Thyroid gland (tissue), 4 donors: Measurements from ENCODE around the gene JAKMIP3.

Experiments used
- CTCF ChIP-seq, 6 experiments: fragments of 200-600 bp in 3 of 6; fragments of 450-650 bp in 3 of 6; sonication (generic) in 3 of 6; IDR thresholded peaks; one replicate each; pipeline ENCODE4 v1.5.1; 2016 to 2019; ENCODE audit warnings: antibody characterized with exemption in 6 of 6, mild to moderate bottlenecking in 2 of 6, inconsistent platforms in 1 of 6, moderate library complexity in 1 of 6
- POLR2A ChIP-seq, 2 donors: fragments of 450-650 bp; IDR thresholded peaks; one replicate each; pipeline ENCODE4 v1.6.1; 2017; ENCODE audit warnings: antibody characterized with exemption in 2 of 2, mild to moderate bottlenecking in 2 of 2, moderate library complexity in 1 of 2

GRCh38 chr10:132047575-132048293, 18.0 kb upstream of the JAKMIP3 start:
- TF ChIP-seq CTCF (IDR thresholded peaks at IDR 0.05), result no peak
- no peak for TF ChIP-seq POLR2A (IDR thresholded peaks at IDR 0.05)
